ENCODE data around the gene FAM193B.

- TF ChIP-seq, protein P1, sequence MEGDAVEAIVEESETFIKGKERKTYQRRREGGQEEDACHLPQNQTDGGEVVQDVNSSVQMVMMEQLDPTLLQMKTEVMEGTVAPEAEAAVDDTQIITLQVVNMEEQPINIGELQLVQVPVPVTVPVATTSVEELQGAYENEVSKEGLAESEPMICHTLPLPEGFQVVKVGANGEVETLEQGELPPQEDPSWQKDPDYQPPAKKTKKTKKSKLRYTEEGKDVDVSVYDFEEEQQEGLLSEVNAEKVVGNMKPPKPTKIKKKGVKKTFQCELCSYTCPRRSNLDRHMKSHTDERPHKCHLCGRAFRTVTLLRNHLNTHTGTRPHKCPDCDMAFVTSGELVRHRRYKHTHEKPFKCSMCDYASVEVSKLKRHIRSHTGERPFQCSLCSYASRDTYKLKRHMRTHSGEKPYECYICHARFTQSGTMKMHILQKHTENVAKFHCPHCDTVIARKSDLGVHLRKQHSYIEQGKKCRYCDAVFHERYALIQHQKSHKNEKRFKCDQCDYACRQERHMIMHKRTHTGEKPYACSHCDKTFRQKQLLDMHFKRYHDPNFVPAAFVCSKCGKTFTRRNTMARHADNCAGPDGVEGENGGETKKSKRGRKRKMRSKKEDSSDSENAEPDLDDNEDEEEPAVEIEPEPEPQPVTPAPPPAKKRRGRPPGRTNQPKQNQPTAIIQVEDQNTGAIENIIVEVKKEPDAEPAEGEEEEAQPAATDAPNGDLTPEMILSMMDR (IDR thresholded peaks at IDR 0.05; ENCODE audit: low read depth, low read length): no peak
- no peak for TF ChIP-seq EZH2phosphoT487 (IDR thresholded peaks at IDR 0.05; ENCODE audit: low read depth)
Measured at GRCh38 chr5:177538876-177539275, 15.5 kb downstream of the FAM193B start.
